RCC 7860 (cell line): ENCODE results near the gene MRPS18C.

Experiments used
- DNase-seq: peaks from one replicate; pipeline ENCODE4 v3.0.0-alpha.2; 2015; ENCODE audit warnings: low spot score
- FAIRE-seq: peaks from 2 replicates; lab custom pipeline; 2012; peaks lifted over from hg19 to GRCh38; lab: Jason Lieb, UNC

MRPS18C gene

DNA sequence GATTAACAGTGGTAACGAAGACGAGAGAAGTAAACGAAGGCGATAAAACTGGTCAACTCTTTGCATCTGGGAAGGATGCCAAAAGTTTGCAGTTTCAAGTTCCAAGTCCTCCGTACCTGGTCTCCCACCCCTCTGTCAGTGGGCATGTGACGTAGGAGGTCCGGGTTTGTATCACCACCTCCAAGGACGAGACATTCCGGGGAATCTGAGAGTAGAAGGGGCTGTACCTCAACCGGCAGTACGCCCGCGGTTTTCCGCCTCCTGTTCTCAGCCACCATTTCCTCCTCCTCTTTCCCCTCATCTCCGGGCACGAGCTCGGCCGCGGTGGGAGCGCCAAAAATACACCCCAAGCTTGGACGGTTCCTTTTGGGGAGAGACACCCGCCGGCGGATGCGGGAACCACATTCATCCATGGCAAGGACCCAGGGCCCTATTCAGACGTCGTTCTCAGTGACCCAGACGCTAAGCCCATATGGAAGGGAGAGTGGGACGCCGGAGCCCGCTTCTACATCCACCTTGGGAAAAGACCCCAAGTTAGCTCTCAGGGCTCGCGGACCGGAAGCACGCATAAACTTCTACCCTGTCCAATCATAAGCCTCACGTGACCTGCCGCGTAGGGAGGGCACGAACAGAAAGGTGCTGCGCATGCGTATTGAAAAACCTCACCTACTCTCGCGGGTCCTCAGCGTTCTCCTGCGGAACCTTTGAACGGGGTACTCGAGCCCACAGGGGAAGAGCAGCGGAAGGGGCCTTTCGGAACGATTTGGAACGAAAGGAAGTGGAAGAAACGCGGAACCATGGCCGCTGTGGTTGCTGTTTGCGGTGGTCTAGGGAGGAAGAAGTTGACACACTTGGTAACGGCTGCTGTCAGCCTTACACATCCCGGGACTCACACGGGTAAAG is at the start of gene MRPS18C, which contains the start of gene HELQ:
Gene MRPS18C, plus strand, starts transcription at position 778 of the 903 bp plus-strand sequence. Its CDS starts 20 bp downstream, at position 798.
Gene HELQ, minus strand, starts transcription at position 543 of the 903 bp plus-strand sequence. Its CDS starts 130 bp downstream, at position 413.
- FAIRE-seq (peak; percentile 61), DNase-seq (peak; percentile 95)

DNA sequence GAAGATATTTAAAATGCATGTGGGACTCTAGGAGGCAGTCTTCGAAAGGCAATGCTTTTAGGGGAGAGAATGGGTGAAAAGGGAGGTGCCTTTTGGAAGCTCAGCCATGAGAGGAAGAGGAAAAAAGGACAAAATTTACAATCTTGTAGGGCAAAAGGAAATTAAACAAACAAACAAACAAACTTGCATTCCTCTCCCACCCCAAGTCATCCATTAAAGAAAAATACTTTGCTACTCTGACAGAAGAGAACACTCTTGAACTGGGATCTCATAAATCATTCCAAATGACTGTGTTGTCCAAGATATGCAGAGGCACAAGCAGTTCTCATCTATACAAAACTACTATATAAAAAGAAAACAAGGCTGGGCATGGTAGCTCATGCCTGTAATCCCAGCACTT is 47.0 kb upstream of the MRPS18C start:
- no peak for FAIRE-seq

DNA sequence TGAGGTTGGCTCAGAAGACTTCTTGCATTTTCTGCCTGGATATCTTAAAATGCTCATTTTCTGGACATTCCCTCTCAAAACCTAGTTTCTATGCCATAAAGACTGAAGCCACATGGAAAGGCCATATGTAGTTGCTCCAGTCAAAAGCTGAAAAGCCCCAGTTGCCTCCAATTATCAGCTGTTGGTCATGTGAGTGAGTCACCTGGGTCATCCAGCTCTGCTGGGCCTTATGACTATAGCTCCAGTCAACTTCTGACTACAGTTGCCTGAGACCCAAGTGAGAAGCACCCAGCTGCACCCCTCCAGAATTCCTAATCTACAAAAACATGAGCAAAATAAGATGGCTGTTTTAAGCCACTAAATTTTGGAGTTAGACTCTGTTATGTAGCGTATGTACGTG is 42.2 kb upstream of the MRPS18C start:
- DNase-seq = no peak
- FAIRE-seq = no peak

More for the DNA sequence above, 47.0 kb upstream of the MRPS18C start:
- no peak for DNase-seq

DNA sequence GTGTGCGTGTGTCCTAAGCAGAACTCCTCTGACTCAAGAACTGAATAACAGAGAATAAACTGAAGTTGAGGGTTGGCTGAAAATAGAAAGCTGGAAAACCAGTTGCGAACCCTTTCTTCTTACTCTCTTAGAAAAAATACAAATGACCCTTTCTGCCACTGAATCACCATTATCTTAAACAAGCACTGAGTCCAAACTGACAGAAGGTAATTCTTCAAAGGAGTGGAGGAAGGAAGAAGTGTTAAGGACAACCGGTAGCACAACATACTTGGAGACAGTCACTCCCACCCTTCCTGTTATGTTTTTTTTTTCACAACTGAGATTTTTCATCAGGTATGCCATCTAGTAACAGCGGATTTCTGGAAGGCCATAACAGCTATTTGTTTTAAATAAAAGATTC is 38.3 kb upstream of the MRPS18C start:
- DNase-seq (no peak), FAIRE-seq (no peak)

DNA sequence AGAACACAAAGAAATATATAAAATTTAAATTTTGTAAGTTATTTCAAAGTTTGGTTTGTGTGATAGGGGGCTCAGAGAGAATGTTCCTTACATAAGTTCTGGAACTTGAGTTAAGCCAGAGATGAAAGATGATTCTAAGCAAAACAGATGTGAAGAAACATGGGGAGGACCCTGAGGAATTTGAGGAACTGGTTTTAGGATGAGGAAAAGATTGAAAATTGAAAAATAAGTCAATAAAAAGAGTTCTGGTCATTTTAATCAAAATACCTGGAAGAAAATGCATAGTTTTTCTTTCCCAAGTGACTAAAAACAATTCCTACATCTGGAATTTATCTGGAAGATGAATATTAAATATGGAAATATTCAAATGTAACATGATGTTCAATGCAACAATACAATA is 37.6 kb upstream of the MRPS18C start:
- FAIRE-seq (no peak), DNase-seq (no peak)

DNA sequence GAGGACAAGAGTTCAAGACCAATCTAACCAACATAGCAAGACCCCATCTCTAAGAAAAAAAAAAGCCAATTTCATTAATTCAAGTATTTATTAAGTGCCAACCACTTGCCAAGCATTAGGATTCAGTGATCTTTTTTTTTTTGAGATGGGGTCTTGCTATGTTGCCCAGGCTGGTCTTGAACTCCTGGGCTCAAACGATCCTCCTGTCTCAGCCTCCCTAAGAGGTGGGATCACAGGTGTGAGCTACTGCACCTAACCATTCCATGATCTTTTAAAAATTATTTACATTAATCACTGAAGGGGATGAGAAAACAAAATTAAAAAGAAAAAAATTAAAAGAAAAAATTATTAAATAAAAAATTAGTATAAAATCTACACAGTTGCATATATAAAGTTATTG is 24.7 kb upstream of the MRPS18C start:
- DNase-seq = no peak
- no peak for FAIRE-seq

DNA sequence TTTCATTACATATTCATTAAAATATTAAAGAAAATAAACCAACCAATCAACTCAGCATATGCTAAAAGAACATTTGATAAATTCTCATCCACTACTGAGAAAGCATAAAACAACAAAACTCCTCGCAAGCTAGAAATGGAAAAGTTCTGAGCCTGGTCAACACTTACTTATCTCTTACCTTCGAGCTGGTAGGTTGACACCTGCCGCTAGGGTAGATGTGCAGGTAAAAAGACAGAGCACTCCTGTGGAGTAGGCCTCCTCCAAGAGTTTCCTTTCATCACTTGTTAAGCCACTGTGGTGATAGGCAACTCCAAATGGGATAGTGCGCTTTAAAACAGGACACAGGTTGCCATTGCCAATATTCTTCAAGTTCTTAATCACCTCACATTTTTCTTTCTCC is 19.2 kb upstream of the MRPS18C start:
- DNase-seq = no peak
- no peak for FAIRE-seq

DNA sequence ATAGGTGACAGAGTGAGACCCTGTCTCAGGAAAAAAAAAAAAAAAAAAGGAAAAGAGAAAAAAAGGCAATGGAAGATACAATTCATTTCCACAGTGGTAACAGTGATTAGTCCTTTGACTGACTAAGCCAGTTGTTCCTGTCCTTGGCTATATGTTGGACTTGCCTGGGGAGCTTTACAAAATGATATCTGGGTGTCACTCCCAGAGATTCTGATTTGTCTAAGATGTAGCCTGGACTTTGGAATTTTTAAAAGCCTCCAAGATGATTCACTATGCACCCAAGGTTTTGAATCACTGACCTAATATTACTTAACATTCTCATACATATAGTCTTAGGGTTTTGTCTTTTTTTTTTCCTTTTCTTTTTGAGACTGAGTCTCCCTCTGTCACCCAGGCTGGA is 17.1 kb upstream of the MRPS18C start:
- FAIRE-seq (no peak), DNase-seq (no peak)

DNA sequence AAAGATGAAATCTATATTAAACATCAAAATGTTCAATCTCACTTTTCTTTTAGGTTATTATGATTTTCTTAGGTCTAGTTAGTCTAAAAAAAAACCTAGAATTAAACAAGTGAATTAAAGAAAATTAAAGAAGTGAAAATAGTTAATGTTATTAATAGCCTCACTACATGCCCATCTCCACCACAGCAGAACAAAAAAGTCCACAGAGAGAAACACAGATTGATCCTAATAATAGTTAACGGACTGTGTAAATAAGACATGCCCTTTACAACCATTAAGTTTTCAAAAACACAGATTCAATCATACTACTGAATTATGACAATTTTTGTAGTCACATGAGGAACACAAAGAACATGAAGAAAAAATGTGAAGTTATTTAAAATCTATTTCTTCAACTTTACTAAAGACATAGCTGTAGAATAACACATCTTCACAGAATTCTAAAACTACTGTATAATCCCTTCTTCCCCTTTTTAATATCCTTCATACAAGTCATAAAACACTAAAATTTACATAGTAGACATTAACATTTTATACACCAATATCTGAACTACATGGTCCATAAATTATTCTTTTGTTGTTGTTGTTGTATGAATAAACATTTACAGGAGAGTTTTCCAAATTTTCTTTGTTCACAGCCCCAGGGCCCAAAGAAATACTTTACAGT is 15.6 kb upstream of the MRPS18C start:
- peak; percentile 14 for FAIRE-seq

DNA sequence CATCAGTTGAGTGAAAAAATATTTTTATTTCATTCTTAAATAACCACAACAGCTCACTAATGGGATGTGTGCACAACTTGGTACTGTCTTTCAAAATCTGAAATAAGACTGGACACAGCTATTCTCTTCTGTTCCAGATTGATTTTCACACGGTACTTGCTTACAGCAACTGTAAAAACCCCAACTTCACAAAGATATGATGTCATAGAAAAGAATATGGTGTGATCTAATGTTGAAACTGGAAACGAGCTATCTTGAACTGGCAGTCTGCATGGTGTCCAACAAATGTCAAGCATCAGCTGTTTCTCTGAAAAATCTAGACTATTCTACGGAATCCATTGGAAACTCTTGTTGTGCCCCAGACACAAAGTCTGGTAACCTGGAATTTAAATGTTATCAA is 15.0 kb upstream of the MRPS18C start:
- no peak for FAIRE-seq
- no peak for DNase-seq

More for the DNA sequence above, 15.6 kb upstream of the MRPS18C start:
- no peak for DNase-seq

DNA sequence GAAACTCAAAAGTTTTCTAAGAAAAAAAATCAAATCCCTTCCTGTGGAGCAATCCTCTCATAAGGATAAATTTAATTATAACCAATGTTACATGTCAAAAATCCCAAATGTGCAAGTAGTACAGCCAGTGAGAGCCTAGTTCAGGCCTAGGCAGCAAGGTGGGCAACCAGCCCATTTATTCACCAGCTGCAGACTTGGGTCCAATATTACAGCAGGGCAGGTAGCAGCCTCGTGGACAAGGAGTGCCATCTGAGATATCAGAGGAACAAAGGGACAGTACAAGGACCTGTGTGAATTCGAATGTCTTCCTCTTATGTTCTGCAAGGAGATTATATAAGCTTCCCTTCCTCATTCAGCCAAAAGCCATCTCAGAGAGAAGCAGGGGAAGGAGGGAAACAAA is 6.8 kb upstream of the MRPS18C start:
- no peak for FAIRE-seq
- DNase-seq = no peak

DNA sequence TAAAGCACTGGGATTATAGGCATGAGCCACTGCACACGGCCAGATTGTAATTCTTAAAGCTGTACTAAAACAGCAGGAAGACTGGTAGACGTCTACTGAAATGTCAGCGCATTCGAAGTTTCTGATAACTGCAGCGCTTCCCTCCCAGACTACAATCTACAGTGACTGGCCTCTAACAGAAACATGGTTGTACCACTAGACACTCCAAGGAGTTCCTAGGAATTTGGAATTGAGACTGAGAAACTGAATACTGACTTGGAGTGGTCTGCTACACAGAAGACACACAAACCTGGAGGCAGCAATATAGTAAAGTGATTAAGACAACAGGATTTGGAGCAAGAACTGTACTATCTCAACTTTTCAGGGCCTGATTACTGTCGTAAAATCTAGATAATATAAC is 1.2 kb upstream of the MRPS18C start:
- FAIRE-seq (no peak), DNase-seq (no peak)

DNA sequence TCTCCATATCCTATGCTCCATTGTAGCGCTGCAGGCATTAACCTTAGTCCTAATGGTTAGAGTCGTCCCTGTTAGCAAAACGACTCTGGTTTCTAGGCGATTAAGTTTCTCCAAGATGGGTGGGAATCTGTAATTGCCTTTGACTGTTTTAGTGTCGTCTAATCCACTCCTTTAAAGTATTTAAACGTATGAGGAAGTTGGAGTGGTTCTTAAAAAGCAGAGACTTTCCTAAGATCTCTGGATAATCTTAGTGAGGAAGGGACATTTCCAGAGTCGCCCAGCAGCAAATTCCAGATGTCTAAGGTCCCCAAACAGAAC is 285 bp downstream of the MRPS18C start:
- DNase-seq (no peak), FAIRE-seq (no peak)

DNA sequence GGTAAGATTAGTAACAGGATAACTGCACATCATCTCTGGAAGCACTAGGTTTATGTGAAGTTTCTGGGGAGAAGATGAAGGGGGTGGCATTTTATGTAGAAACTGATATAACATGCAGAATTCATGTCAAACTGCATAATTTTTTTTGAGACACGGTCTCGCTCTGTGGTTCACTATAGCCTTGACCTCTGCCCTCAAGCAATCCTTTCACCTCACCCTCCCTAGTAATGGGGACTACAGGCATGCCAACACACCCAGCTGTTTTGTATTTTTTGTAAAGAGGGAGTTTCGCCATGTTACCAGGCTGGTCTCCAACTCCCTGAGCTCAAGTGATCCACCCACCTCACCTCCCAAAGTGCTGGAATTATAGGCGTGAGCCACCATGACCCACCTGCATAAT is 17.6 kb downstream of the MRPS18C start:
- FAIRE-seq = no peak

DNA sequence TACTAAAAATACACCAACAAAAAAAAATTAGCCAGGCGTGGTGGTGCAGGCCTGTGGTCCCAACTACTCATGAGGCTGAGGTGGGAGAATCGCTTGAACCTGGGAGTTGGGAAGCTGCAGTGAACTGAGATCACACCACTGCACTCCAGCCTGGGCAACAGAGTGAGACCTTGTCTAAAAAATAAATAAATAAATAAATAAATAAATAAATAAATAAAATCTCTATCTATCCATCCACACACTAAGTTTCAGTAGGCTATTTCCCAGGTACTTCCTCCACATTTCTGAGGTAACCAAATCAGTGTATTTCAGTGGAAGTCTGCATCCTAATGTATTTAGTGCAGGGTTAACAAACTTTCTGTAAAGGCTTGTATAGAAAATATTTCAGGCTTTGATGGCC is 18.1 kb downstream of the MRPS18C start:
- no peak for DNase-seq
- no peak for FAIRE-seq

More for the DNA sequence above, 17.6 kb downstream of the MRPS18C start:
- no peak for DNase-seq

DNA sequence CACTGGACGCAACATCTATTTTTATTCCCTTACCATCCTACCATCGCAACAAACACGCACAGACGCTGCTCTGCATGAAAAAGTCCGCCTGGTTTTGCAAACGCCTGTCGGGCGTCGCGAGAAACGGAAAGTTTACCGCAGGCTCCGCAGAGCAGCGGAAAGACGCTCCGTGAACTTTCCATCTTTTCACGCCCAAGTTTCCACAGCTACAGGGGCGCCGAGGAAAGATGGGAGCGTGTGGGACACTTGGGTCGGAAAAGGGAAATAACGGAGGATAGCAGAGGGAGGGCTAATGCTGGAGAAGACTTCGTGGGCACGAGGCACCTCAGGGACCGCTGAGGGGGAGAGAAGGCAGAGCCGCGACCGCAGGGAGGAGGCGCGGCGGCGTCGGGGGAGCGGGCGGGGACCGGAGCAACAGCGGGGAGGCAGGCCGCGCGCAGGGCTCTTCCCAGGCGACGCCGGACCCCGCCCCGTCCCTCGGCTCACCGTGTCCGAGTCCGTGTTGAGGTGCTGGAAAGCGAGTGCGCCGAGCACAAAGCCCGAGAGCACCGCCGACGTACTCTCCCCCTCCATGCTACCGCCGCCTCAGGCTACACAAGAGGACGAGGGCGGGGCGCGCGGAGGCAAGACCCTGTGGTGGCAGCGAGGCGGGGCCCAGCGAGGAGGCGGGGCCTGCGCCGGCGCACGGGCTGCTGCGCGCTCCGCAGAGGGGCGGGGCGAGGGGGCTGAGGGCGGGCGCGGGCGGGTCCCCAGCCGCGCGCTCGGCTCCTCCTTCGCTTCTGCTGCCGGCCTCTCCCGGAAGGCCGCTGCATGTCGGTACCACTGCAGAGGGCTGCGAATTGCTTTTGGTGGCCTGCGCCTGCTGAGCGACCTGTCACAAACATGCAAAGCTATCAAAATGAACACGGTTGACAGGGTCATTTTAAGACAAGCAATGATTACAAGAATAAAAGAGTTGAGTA is 28.9 kb downstream of the MRPS18C start, which contains the start of gene ABRAXAS1:
Gene ABRAXAS1, minus strand, starts transcription at position 601 of the 962 bp plus-strand sequence. Its CDS starts 28 bp downstream, at position 573.
- FAIRE-seq (no peak), DNase-seq (peak; percentile 80)

DNA sequence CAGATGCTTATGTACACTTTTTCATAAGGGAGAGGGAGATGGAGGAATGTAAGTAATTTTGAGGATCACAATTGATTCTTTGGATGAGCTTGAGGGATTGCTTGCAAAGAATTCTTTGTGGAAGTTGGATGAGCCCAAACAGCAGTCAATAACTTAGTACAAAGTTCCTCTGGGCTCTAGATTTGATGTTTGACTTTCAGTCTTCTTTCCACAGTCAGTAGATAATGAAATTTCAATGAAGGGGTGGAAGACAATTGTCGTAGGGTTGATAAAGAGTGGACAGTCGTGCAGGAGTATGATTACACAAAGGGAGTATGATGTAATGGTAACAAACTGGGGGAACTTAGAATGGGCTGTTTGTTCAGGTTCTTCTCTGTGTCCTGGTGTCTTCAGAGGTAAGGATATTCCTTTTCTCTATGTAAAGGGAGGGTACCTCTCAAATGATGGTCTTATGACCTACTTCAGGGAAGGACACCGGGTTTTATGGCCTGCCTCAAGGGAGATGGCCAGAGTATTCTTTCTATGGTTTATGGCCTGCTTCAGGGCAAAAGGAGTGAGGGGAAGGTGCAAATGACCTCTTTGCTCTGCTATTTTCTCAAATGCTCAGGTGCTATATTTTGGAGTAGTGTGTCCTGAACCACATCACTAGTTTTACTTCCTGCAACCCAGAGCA is 30.7 kb downstream of the MRPS18C start:
- no peak for DNase-seq
- no peak for FAIRE-seq

DNA sequence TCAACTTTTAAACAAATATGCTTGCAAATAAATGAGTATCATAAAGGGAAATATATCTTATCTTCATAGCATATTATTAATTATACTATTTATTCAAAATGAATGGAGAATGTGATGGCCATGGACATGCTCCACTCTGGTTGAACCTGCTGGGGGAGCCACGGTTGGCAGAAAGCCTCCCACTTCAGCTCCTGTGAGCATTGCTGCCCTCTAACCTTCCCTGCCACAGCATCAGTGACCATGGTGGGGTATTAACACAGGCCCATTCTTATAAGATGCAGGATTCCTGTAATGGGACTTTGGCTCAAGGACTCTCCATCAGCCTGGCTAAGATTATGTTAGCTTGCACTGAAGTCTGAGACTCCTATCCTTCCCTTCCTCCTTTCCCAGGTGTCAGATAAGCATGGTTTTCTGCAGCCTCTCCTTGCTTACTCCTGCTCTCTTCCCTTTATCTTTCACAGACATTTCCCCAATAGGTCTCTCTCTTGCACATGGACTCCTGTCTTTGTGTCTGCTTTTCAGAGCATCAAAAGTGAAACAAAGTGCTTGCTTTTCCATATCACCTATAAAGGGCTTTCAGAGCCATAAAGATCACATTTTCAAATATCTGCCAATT is 34.0 kb downstream of the MRPS18C start:
- DNase-seq = no peak
- FAIRE-seq = no peak

DNA sequence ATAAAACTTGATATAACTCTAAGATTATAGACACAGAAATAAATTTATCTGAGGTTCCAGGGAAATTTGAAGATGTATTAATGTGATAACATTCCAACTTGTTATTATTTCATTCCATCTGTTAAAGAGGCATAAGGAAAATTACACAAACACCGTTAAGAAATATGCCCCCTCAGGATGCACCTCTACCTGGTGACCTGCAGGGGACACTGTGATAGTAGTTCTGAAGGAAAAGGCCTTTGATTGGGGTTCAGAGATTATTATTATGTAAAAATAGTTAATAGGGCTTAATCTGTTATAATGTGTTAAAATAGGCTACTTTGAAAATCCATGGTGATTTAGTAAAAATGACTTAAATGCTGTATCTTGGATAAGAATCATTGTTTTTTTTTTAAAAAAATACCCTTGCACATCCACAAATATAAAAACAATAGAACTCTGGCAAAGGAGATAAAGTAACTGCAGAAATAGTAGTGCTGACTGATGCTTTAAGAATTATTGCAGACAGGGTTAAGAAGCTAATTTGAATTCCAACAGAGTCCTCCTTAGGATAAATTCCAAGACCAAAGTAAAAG is 35.1 kb downstream of the MRPS18C start:
- DNase-seq (peak; percentile 7), FAIRE-seq (peak; percentile 69)
